Uterus (tissue), 4 donors: ENCODE measurements around the gene C7orf57. TPM values are rescaled to one million over a fixed set of nuclear protein-coding genes. Genes with fewer than 3 reads are reported as not detected.
A peak's percentile ranks its signal among the peaks of the same experiment; 100 is the strongest.

Source experiments
- DNase-seq, 2 donors: peaks; one replicate each; pipeline ENCODE4 v3.0.0-alpha.2; 2019 to 2020
- H3K27ac ChIP-seq, 2 donors: fragments of 200-600 bp; sonication (generic); 1 replicate in 1 of 2; 2 replicates in 1 of 2; pipeline ENCODE4 v1.5.1; 2016 to 2018
- H3K27me3 ChIP-seq, 2 donors: fragments of 200-600 bp; sonication (generic); one replicate each; pipeline ENCODE4 v1.5.1; 2018 to 2019; ENCODE audit warnings: control low read depth in 1 of 2
- H3K36me3 ChIP-seq, 2 donors: fragments of 200-600 bp; sonication (generic); one replicate each; pipeline ENCODE4 v1.5.1; 2019; ENCODE audit warnings: control low read depth in 1 of 2
- H3K4me1 ChIP-seq, 2 donors: fragments of 200-600 bp; sonication (generic); one replicate each; pipeline ENCODE4 v1.5.1; 2018 to 2019; ENCODE audit warnings: control low read depth in 1 of 2
- H3K4me3 ChIP-seq, 2 donors: fragments of 200-600 bp; sonication (generic); 1 replicate in 1 of 2; 2 replicates in 1 of 2; pipeline ENCODE4 v1.5.1; 2018 to 2019; ENCODE audit warnings: mild to moderate bottlenecking in 1 of 2
- H3K9me3 ChIP-seq, 2 donors: fragments of 200-600 bp; sonication (generic); one replicate each; pipeline ENCODE4 v1.5.1; 2019; ENCODE audit warnings: control low read depth in 1 of 2
- CTCF ChIP-seq, 4 experiments: fragments of 200-600 bp in 2 of 4; fragments of 450-650 bp in 2 of 4; sonication (generic) in 2 of 4; IDR thresholded peaks; one replicate each; pipeline ENCODE4 v1.5.1; 2016 to 2019; ENCODE audit warnings: antibody characterized with exemption in 4 of 4, mild to moderate bottlenecking in 2 of 4, moderate library complexity in 1 of 4
- POLR2A ChIP-seq, 2 donors: fragments of 450-650 bp; IDR thresholded peaks; one replicate each; pipeline ENCODE4 v1.6.1; 2016; ENCODE audit warnings: antibody characterized with exemption in 2 of 2, mild to moderate bottlenecking in 1 of 2, moderate library complexity in 1 of 2
- intact Hi-C: fragments of 100-400 bp; cut with DNase I; formaldehyde crosslinking; loops from one replicate; pipeline ENCODE4 v1.15.1; 2023; ENCODE audit warnings: low total_unique reads
- total RNA-seq, 4 donors: library from RNA; depleted of rRNA in 3 of 4; stranded (reverse); fragments of >200 nt in 3 of 4; gene quantifications; one replicate each; pipeline versions ENCODE4 v1.1.0 to v1.2.4, GENCODE V29; 2014 to 2023
- donor health status: DM: yes; HTN: yes; CAD: no.

The C7orf57 gene
- total RNA-seq, 4 donors from 2014 or later: 0.76 TPM; not detected in 3

GRCh38 chr7:48031111-48031510 is 4.2 kb upstream of the C7orf57 start:
- intact Hi-C loops: loop anchor here (10.0 kb wide), 1 partner anchor 84 kb away; no protein-coding TSS in a partner anchor
- Histone ChIP-seq H3K4me1 (no peaks in the 10 kb centered on the region), H3K4me3 (no peak overlapping the region), H3K36me3 (no peaks in the 10 kb centered on the region), H3K27me3 (no peaks in the 10 kb centered on the region), H3K27ac (no peak overlapping the region), H3K9me3 (no peaks in the 10 kb centered on the region)
- DNase-seq: no peak
- TF ChIP-seq CTCF (IDR thresholded peaks at IDR 0.05) (no peak), POLR2A (IDR thresholded peaks at IDR 0.05) (no peak)

DNA sequence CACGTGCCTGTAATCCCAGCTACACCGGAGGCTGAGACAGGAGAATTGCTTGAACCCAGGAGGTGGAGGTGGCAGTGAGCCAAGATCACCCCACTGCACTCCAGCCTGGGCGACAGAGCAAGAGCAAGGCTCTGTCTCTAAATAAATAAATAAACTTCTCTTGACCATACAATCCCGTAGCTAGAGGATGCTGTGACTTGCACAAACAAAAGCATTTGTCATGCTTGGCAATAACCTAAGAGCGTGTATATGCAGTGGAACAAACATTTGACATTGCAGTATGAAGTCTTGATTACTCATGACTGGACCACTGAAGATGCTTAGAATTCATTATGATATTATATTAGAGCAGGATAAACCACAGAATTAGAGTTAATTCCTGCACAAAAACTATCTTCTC is 1.4 kb upstream of the C7orf57 start:
- no peak overlapping the region for H3K27ac ChIP-seq
- H3K9me3 ChIP-seq: no peaks in the 10 kb centered on the region
- no peak for DNase-seq
- intact Hi-C loops: loop anchor here (10.0 kb wide), 1 partner anchor 81 kb away; no protein-coding TSS in a partner anchor
- H3K4me1 ChIP-seq: no peaks in the 10 kb centered on the region
- H3K36me3 ChIP-seq: no peaks in the 10 kb centered on the region
- no peak overlapping the region for H3K4me3 ChIP-seq
- no peaks in the 10 kb centered on the region for H3K27me3 ChIP-seq
- TF ChIP-seq POLR2A (IDR thresholded peaks at IDR 0.05): no peak
- TF ChIP-seq CTCF (IDR thresholded peaks at IDR 0.05): no peak

GRCh38 chr7:48035967-48036478 is 680 bp downstream of the C7orf57 start:
- Histone ChIP-seq H3K27me3 (no peaks in the 10 kb centered on the region), H3K4me1 (no peaks in the 10 kb centered on the region), H3K4me3 (peak overlapping the region; percentile 30 to 37), H3K36me3 (no peaks in the 10 kb centered on the region), H3K27ac (no peak overlapping the region), H3K9me3 (no peaks in the 10 kb centered on the region)
- intact Hi-C loops: loop anchor here (10.0 kb wide), 1 partner anchor 79 kb away; no protein-coding TSS in a partner anchor
- DNase-seq: peak in 1 of 2 donors; percentile 25
- TF ChIP-seq CTCF (IDR thresholded peaks at IDR 0.05): no peak
- no peak for TF ChIP-seq POLR2A (IDR thresholded peaks at IDR 0.05)

DNA sequence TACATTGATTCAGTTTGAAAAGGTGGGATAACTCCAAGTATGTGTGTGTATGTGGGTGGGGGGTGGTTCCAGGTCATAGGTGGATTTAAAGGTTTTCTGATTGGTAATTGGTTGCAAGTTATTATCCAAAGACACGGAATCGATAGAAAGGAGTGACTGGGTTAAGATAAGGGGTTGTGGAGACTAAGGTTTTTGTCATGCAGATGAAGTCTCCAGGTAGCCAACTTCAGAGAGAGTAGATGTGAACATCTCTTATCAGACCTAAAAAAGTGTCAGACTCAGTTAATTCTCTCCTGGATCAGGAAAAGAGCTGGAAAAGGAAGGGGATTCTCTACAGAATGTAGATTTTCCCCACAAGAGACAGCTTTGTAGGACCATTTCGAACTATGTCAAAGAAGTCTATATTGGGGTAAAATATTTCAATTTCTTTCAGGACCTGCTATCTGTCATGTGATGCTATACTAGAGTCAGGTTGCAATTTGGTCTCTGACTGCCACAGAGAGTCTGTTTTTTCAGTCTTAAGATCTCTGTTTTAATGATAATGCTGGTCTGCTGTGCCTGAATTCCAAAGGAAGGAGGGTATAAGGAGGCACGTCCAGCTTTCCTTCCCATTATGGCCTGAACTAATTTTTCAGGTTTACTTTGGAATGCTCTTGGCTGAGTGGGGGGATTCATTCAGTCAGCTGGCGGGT is 3.6 kb downstream of the C7orf57 start:
- H3K27ac ChIP-seq: no peak overlapping the region
- no peaks in the 10 kb centered on the region for H3K36me3 ChIP-seq
- H3K9me3 ChIP-seq: no peaks in the 10 kb centered on the region
- H3K27me3 ChIP-seq: no peaks in the 10 kb centered on the region
- no peaks in the 10 kb centered on the region for H3K4me1 ChIP-seq
- TF ChIP-seq CTCF (IDR thresholded peaks at IDR 0.05): no peak
- TF ChIP-seq POLR2A (IDR thresholded peaks at IDR 0.05): no peak
- no peak for DNase-seq
- intact Hi-C loops: loop anchor here (10.0 kb wide), 1 partner anchor 76 kb away; no protein-coding TSS in a partner anchor
- H3K4me3 ChIP-seq: no peak overlapping the region

DNA sequence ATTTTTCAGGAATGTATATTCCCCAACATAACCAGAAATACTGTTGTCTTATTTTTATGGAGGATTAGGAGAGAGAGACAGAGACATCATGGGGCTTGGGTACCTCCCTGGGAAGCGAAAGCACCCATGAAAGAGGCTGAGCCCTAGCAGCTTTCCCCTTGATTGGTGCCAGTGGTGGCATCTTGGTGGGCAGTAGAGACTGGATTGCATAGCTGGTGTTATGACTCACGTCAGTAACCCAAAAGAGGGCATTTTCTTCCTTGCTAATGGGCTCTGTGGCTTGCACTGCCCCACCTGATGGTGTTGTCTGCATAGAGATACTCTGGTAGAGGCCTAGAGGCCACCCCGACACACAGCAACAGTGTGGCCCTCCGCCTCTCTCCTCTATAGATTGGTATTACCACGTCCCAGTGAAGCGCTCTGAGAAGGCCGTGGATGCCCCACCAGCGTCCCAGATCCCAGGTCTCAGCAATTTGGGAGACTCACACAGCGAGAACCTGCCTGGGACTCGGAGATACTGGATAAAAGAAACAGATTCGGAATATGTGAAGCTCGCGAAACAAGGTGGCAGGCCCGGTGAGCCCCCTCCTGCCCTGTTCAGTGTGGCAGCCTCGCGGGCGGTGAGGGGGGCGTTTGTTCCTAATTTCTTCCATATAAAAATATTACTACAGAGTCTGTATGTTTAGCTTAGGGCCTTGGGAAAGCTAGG is 5.8 kb downstream of the C7orf57 start:
- no peak overlapping the region for H3K27ac ChIP-seq
- no peak overlapping the region for H3K4me3 ChIP-seq
- intact Hi-C loops: no loop called here
- TF ChIP-seq POLR2A (IDR thresholded peaks at IDR 0.05) (no peak), CTCF (IDR thresholded peaks at IDR 0.05) (no peak)
- H3K4me1 ChIP-seq: no peaks in the 10 kb centered on the region
- DNase-seq: no peak
- no peaks in the 10 kb centered on the region for H3K27me3 ChIP-seq
- H3K9me3 ChIP-seq: no peaks in the 10 kb centered on the region
- no peaks in the 10 kb centered on the region for H3K36me3 ChIP-seq
